ENCODE data around the gene ABTB2. TPM values are rescaled to one million over a fixed set of nuclear protein-coding genes. Genes with fewer than 3 reads are reported as not detected.

ABTB2 gene
- total and polyA plus RNA-seq, 7 donors: 4.5 to 24.7 (median 18.5) TPM

- WGBS, 3 donors: 96 to 97% (median 96%) methylated on average over 4 of the region's 4 CpGs
- peaks cover 70% of the 10 kb centered on the region for H3K4me1 ChIP-seq
These were observed 5.9 kb downstream of the ABTB2 start for GRCh38 chr11:34351687-34352469.

GRCh38 chr11:34351051-34351450 lies 6.8 kb downstream of the ABTB2 start:
- intact Hi-C loops (cut with DNase I): loop anchor here in 1 of 2 donors (10.0 kb wide), 1 partner anchor 76 kb away; no protein-coding TSS in a partner anchor
- Histone ChIP-seq H3K36me3 (ENCODE audit: insufficient read depth in 1 of 2, low read depth in 1 of 2) (no peaks in the 10 kb centered on the region), H3K9me3 (no peaks in the 10 kb centered on the region), H3K4me3 (no peak overlapping the region), H3K4me1 (peaks cover 70% of the 10 kb centered on the region), H3K27me3 (ENCODE audit: insufficient read depth in 3 of 3, low read length in 2 of 3) (peaks cover 0 to 5% (median 0%) of the 10 kb centered on the region in 3 donors), H3K27ac (peak overlapping the region; percentile 83)
- no peak for DNase-seq
- 86 to 94% (median 88%) methylated on average over 3 of the region's 3 CpGs for WGBS, 3 donors
- TF ChIP-seq, protein P1, sequence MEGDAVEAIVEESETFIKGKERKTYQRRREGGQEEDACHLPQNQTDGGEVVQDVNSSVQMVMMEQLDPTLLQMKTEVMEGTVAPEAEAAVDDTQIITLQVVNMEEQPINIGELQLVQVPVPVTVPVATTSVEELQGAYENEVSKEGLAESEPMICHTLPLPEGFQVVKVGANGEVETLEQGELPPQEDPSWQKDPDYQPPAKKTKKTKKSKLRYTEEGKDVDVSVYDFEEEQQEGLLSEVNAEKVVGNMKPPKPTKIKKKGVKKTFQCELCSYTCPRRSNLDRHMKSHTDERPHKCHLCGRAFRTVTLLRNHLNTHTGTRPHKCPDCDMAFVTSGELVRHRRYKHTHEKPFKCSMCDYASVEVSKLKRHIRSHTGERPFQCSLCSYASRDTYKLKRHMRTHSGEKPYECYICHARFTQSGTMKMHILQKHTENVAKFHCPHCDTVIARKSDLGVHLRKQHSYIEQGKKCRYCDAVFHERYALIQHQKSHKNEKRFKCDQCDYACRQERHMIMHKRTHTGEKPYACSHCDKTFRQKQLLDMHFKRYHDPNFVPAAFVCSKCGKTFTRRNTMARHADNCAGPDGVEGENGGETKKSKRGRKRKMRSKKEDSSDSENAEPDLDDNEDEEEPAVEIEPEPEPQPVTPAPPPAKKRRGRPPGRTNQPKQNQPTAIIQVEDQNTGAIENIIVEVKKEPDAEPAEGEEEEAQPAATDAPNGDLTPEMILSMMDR (IDR thresholded peaks at IDR 0.05): no peak
- ATAC-seq: no peak

More at GRCh38 chr11:34351687-34352469, 5.9 kb downstream of the ABTB2 start:
- Histone ChIP-seq H3K27me3 (ENCODE audit: insufficient read depth in 3 of 3, low read length in 2 of 3) (peaks cover 0 to 5% (median 0%) of the 10 kb centered on the region in 3 donors), H3K36me3 (ENCODE audit: insufficient read depth in 1 of 2, low read depth in 1 of 2) (no peaks in the 10 kb centered on the region), H3K9me3 (no peaks in the 10 kb centered on the region), H3K27ac (peak overlapping the region; percentile 83), H3K4me3 (no peak overlapping the region)
- DNase-seq (no peak), ATAC-seq (no peak)
- TF ChIP-seq, protein P1 (IDR thresholded peaks at IDR 0.05): no peak
- intact Hi-C loops (cut with DNase I): loop anchor here in 1 of 2 donors (10.0 kb wide), 1 partner anchor 77 kb away; no protein-coding TSS in a partner anchor

- intact Hi-C loops (cut with DNase I): loop anchor here (2.0 to 10.0 kb wide), 2 partner anchors 33 to 75 kb away; no protein-coding TSS in a partner anchor
- Histone ChIP-seq H3K27ac (peak overlapping the region; percentile 83), H3K9me3 (no peaks in the 10 kb centered on the region), H3K4me1 (peaks cover 70% of the 10 kb centered on the region), H3K36me3 (ENCODE audit: insufficient read depth in 1 of 2, low read depth in 1 of 2) (no peaks in the 10 kb centered on the region), H3K27me3 (ENCODE audit: insufficient read depth in 3 of 3, low read length in 2 of 3) (no peaks in the 10 kb centered on the region), H3K4me3 (no peak overlapping the region)
- peak; percentile 64 to 73 (median 65) for ATAC-seq
- TF ChIP-seq, protein P1 (IDR thresholded peaks at IDR 0.05): no peak
- 49 to 83% (median 62%) methylated on average over 6 of the region's 6 CpGs for WGBS, 3 donors
- DNase-seq: no peak
These were observed 7.9 kb downstream of the ABTB2 start for GRCh38 chr11:34349882-34350281.

DNA sequence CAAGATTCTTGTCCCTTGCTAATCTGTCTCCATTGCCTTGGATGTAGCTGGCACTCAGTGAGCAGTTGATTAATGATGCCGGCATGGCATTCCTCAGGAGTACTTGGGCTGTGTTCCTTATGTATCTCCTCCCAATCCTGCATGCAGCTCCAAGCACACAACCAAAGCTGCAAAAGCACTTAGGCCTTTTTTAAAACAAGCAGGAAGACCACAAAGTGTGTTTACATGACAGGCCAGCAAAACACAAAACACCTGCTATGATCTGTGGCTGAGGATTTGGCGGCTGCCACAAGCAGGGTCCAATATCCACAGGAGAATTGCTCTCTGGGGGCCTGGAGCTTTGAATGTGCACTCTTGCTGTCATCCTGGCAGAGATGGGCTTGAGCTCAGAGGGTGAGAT lies 8.9 kb downstream of the ABTB2 start:
- intact Hi-C loops (cut with DNase I): loop anchor here in 1 of 2 donors (2.0 kb wide), 1 partner anchor 32 kb away; no protein-coding TSS in a partner anchor
- no peaks in the 10 kb centered on the region for H3K27me3 ChIP-seq (ENCODE audit: insufficient read depth in 3 of 3, low read length in 2 of 3)
- 23 to 38% (median 25%) methylated on average over 2 of the region's 2 CpGs for WGBS, 3 donors
- peak overlapping the region; percentile 83 for H3K27ac ChIP-seq
- ATAC-seq (no peak), DNase-seq (no peak)
- TF ChIP-seq, protein P1 (IDR thresholded peaks at IDR 0.05): no peak
- H3K4me3 ChIP-seq: no peak overlapping the region
- H3K36me3 ChIP-seq (ENCODE audit: insufficient read depth in 1 of 2, low read depth in 1 of 2): no peaks in the 10 kb centered on the region
- H3K4me1 ChIP-seq: peaks cover 73% of the 10 kb centered on the region
- no peaks in the 10 kb centered on the region for H3K9me3 ChIP-seq

Data from psoas muscle (tissue), 8 donors.